Caco-2 (cell line): ENCODE results near the gene TM4SF1. TPM values are rescaled to one million over a fixed set of nuclear protein-coding genes. Genes with fewer than 3 reads are reported as not detected.

ENCODE experiments used
- BruUV-seq: library from RNA; stranded (reverse); fragments of 400-500 nt; replicated peaks from 2 replicates; lab custom pipeline; 2021; lab: Mats Ljungman, UMichigan
- CTCF ChIA-PET: fragments of 300-600 bp; sonication (Branson Sonifier 250); formaldehyde crosslinking; loops from one replicate; lab custom pipeline; 2022; ENCODE audit warnings: antibody characterized with exemption; lab: Charles Lee
- POLR2A ChIA-PET: fragments of 300-600 bp; sonication (Branson Sonifier 250); formaldehyde crosslinking; loops from one replicate; lab custom pipeline; 2022; ENCODE audit warnings: antibody characterized with exemption; lab: Charles Lee
- DNase-seq, 2 experiments: peaks; one replicate each; pipeline versions ENCODE4 v3.0.0 to v3.0.0-alpha.2; 2020 to 2022
- H3K27me3 ChIP-seq: replicated peaks from 2 replicates; pipeline ENCODE4 v1.6.0; 2011; ENCODE audit warnings: low read length; ENCODE audit not compliant: control insufficient read depth, insufficient read depth
- H3K36me3 ChIP-seq: 2 replicates; pipeline ENCODE4 v1.5.1; 2011; ENCODE audit warnings: low read length; ENCODE audit not compliant: control insufficient read depth, insufficient read depth
- H3K4me1 ChIP-seq: fragments of 250-450 bp; sonication (Bioruptor Pico); 2 replicates; pipeline ENCODE4 v1.5.1; 2020; ENCODE audit warnings: mild to moderate bottlenecking
- H3K4me3 ChIP-seq: 2 replicates; pipeline ENCODE4 v1.5.1; 2011; ENCODE audit warnings: low read depth, mild to moderate bottlenecking, control low read depth, low read length
- H3K9me3 ChIP-seq: fragments of 250-450 bp; sonication (Bioruptor Pico); 2 replicates; pipeline ENCODE4 v1.5.1; 2020; ENCODE audit warnings: mild to moderate bottlenecking, moderate library complexity
- H3K27ac Mint-ChIP-seq: one replicate; pipeline ENCODE4 v1.8.0; 2022; ENCODE audit warnings: mixed read lengths; ENCODE audit not compliant: unreplicated experiment
- H3K27me3 Mint-ChIP-seq: one replicate; pipeline ENCODE4 v1.8.0; 2022; ENCODE audit warnings: mixed read lengths; ENCODE audit not compliant: insufficient read depth, unreplicated experiment
- H3K36me3 Mint-ChIP-seq: one replicate; pipeline ENCODE4 v1.8.0; 2022; ENCODE audit warnings: mild to moderate bottlenecking, mixed read lengths; ENCODE audit not compliant: insufficient read depth, unreplicated experiment
- H3K4me1 Mint-ChIP-seq: one replicate; pipeline ENCODE4 v1.8.0; 2022; ENCODE audit warnings: low read depth, mixed read lengths; ENCODE audit not compliant: unreplicated experiment
- H3K4me3 Mint-ChIP-seq: one replicate; pipeline ENCODE4 v1.8.0; 2022; ENCODE audit warnings: mild to moderate bottlenecking, moderate library complexity, mixed read lengths; ENCODE audit not compliant: unreplicated experiment
- H3K9me3 Mint-ChIP-seq: one replicate; pipeline ENCODE4 v1.8.0; 2022; ENCODE audit warnings: mixed read lengths; ENCODE audit not compliant: unreplicated experiment
- CTCF ChIP-seq, 2 experiments: fragments of 200-600 bp in 1 of 2; IDR thresholded peaks; 1 replicate in 1 of 2; 2 replicates in 1 of 2; pipeline versions ENCODE4 v1.5.1 to v1.8.0; 2011 to 2022; ENCODE audit warnings: antibody characterized with exemption in 1 of 2, control low read depth in 1 of 2, inconsistent platforms in 1 of 2, low read depth in 1 of 2, low read length in 1 of 2, mild to moderate bottlenecking in 1 of 2, moderate library complexity in 1 of 2; ENCODE audit not compliant: insufficient read depth in 1 of 2, severe bottlenecking in 1 of 2, unreplicated experiment in 1 of 2
- intact Hi-C: fragments of 100-400 bp; cut with micrococcal nuclease; formaldehyde crosslinking; loops from one replicate; pipeline ENCODE4 v1.10.0; 2022; ENCODE audit not compliant: unreplicated experiment
- total RNA-seq: library from RNA; stranded (reverse); gene quantifications from 2 replicates; pipeline ENCODE4 v1.2.3, GENCODE V29; 2022

Gene TM4SF1
- total RNA-seq, 1 experiment from 2014 or later, result 49.2 TPM

DNA sequence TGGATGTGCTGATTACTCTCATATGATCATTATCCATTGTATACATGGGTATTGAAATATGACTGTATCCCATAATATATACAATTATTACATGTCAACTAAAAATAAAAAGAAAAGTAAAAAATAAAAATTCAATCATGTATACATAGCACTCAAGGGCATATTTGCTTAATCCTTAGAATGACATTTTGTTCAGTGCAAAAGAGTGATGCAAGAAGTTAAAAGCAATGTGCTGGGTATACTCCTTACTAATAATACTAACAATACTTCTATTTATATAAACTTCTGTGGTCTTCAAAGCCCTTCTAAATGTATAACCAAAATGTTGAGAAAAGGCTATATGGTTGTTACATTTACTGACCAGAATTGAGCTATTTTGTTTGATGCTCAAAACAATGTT, 23.2 kb upstream of the TM4SF1 start:
- H3K36me3 ChIP-seq, result no peaks in the 10 kb centered on the region
- H3K4me3 ChIP-seq, result no peak overlapping the region
- 0 out of 2 replicates have a peak, but pooled peaks cover 5% of the 10 kb centered on the region for H3K9me3 ChIP-seq
- CTCF ChIA-PET, result no interaction called here
- Mint-ChIP-seq H3K36me3 (no peaks in the 10 kb centered on the region), H3K9me3 (peaks cover 9% of the 10 kb centered on the region), H3K27me3 (no peaks in the 10 kb centered on the region), H3K4me1 (peaks cover 16% of the 10 kb centered on the region), H3K27ac (peak overlapping the region; percentile 78), H3K4me3 (no peak overlapping the region)
- peaks cover 38% of the 10 kb centered on the region for H3K4me1 ChIP-seq
- intact Hi-C loops, result loop anchor here (1.0 kb wide), 2 partner anchors 7 to 13 kb away; no protein-coding TSS in a partner anchor
- DNase-seq, result no peak
- H3K27me3 ChIP-seq, result no peaks in the 10 kb centered on the region
- POLR2A ChIA-PET, result no interaction called here
- BruUV-seq, result no TSS peak
- no peak for TF ChIP-seq CTCF (IDR thresholded peaks at IDR 0.05; ENCODE audit: insufficient read depth in 1 of 2, low read depth in 1 of 2, low read length in 1 of 2, severe bottlenecking in 1 of 2, unreplicated experiment in 1 of 2)

DNA sequence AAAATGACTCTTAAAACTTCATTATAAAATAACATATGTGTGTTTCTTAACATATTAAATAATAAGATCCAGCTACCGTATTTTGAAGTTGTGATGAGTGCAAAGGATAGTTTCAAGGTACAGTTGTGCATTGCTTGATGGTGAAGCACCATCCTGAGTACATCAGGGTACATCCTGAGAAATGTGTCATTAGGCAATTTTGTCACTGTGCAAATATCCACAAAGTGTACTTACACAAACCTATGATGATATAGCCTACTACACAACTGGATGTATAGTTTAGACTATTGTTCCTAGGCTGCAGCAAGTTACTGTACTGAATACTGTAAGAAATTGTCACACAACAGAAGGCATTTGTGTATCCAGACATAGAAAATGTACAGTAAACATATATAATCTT, 20.8 kb upstream of the TM4SF1 start:
- Mint-ChIP-seq H3K4me1 (peaks cover 9% of the 10 kb centered on the region), H3K27me3 (no peaks in the 10 kb centered on the region), H3K9me3 (no peaks in the 10 kb centered on the region), H3K4me3 (no peak overlapping the region), H3K36me3 (no peaks in the 10 kb centered on the region), H3K27ac (no peak overlapping the region)
- CTCF ChIA-PET, result no interaction called here
- no peak overlapping the region for H3K4me3 ChIP-seq
- DNase-seq, result no peak
- intact Hi-C loops, result loop anchor here (1.0 to 10.0 kb wide), 2 partner anchors 82 to 443 kb away; no protein-coding TSS in a partner anchor
- H3K4me1 ChIP-seq, result peaks cover 33% of the 10 kb centered on the region
- no peak for TF ChIP-seq CTCF (IDR thresholded peaks at IDR 0.05; ENCODE audit: insufficient read depth in 1 of 2, low read depth in 1 of 2, low read length in 1 of 2, severe bottlenecking in 1 of 2, unreplicated experiment in 1 of 2)
- H3K27me3 ChIP-seq, result no peaks in the 10 kb centered on the region
- BruUV-seq, result no TSS peak
- 0 out of 2 replicates have a peak, but pooled peaks cover 5% of the 10 kb centered on the region for H3K9me3 ChIP-seq
- no peaks in the 10 kb centered on the region for H3K36me3 ChIP-seq
- POLR2A ChIA-PET, result no interaction called here

DNA sequence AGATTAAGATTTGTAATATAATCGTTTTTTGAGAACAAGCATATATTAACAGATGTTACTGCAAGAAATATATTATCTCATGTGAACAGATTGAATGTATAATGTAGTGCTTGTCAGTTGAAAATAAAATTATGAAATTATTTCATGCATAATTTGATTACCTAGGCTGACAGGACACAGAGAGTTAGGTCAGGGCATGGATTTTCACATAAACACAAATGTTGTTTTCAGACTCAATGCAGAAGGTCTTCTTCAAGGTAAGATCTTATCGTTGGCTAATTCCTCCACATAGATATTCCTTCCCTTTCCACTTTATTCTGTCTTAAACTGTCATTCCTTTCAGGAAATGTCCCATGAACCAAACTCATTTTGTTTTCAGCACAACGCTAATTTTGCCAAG, 20.1 kb upstream of the TM4SF1 start:
- 0 out of 2 replicates have a peak, but pooled peaks cover 5% of the 10 kb centered on the region for H3K9me3 ChIP-seq
- Mint-ChIP-seq H3K4me3 (no peak overlapping the region), H3K27ac (no peak overlapping the region), H3K4me1 (peaks cover 14% of the 10 kb centered on the region), H3K9me3 (no peaks in the 10 kb centered on the region), H3K36me3 (no peaks in the 10 kb centered on the region), H3K27me3 (no peaks in the 10 kb centered on the region)
- intact Hi-C loops, result loop anchor here (2.0 to 10.0 kb wide), 2 partner anchors 53 to 443 kb away; no protein-coding TSS in a partner anchor
- no peak for DNase-seq
- BruUV-seq, result no TSS peak
- ChIA-PET CTCF (no interaction called here), POLR2A (no interaction called here)
- no peaks in the 10 kb centered on the region for H3K27me3 ChIP-seq
- H3K4me1 ChIP-seq, result peaks cover 28% of the 10 kb centered on the region
- no peak for TF ChIP-seq CTCF (IDR thresholded peaks at IDR 0.05; ENCODE audit: insufficient read depth in 1 of 2, low read depth in 1 of 2, low read length in 1 of 2, severe bottlenecking in 1 of 2, unreplicated experiment in 1 of 2)
- no peak overlapping the region for H3K4me3 ChIP-seq
- H3K36me3 ChIP-seq, result no peaks in the 10 kb centered on the region
